Kasumi-1 (cell line): ENCODE measurements around the gene UBA52.
"Not testable (repeated sequence)": the region's sequence is repeated elsewhere in the genome, so short reads cannot be mapped to it uniquely, and the experiment has no call there.

ENCODE experiments used
- DNase-seq, 2 experiments: peaks; one replicate each; lab custom pipeline; 2025; lab: John Stamatoyannopoulos, UW

UBA52 gene

DNA sequence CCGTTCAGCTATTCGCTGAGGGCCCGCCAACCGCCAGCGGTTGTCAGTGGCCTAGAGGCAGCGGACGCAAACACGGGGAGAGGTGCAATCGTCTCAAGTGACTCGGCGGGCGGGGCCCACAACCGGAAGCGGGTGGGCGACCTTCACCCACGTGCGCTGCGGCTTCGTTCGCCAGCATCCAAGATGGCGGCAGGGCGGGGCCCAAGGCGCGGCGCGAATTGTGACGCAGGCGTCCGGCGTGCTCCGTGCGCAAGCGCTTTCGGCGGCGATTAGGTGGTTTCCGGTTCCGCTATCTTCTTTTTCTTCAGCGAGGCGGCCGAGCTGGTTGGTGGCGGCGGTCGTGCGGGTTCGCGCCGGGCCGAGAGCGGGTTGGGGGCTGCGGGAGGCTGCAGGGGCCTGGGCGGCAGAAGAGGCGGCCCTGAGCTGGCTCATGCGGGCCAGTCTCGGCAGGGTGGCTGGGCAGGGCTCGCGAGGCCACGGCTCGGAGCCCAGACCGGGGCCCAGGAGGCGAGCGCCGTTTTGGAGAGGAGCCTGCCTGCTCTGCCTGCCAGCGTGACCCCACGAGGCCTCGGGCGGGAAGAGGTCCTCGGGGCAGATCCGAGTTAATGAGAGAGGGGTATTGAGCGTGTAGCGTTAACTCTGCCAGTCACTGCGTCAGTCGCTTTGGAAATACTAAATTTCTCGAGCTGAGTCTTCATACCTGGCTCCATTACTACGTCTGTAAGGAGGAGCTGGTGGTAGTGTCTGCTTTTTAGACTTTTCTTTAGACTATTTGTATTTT is at the start of gene UBA52:
TSS of gene UBA52 (plus strand) at position 294 of the 781 bp plus-strand sequence. CDS start 1,444 bp downstream, outside the sequence.
- peak; percentile 95 to 97 for DNase-seq

- DNase-seq, result peak; percentile 99
These were observed 49.4 kb upstream of the UBA52 start for GRCh38 chr19:18522124-18522861.

DNA sequence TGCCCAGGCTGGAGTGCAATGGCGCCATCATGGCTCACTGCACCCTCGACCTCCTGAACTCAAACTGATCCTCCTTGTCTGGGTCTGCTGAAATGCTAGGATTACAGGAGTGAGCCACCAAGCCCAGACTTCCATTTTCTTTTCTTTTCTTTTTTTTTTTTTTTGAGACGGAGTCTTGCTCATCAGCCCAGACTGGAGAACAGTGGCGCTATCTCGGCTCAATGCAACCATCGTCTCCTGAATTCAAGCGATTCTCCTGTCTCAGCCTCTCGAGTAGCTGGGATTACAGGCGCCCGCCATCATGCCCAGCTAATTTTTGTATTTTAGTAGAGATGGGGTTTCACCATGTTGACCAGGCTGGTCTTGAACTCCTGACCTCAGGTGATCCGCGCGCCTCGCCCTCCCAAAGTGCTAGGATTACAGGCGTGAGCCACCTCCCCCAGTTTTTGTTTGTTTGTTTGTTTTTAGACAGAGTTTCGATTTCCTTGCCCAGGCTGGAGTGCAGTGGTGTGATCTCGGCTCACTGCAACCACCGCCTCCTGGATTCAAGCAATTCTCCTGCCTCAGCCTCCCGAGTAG is 48.7 kb upstream of the UBA52 start:
- not testable (repeated sequence) for DNase-seq

GRCh38 chr19:18523841-18524240 is 47.8 kb upstream of the UBA52 start:
- no peak for DNase-seq

DNA sequence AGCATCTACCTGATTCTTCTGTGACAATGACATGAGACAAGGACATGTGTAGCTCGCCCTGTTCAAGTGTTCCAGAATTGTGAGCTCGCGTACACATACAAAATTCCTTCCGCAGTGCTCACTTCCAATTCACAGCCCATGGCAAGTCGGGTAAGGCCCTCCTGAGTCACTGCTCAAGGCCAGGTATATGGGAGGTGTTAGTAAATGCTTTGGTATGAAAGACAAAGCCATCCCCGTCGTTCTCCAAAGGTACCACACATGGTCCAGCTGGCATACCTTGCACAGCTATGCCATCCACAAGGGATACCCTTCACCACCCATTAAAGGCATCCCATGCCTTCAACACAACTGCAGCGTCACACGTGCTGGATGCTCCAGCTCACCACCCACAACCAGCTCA is 45.3 kb upstream of the UBA52 start:
- no peak for DNase-seq

GRCh38 chr19:18529782-18530181 is 41.9 kb upstream of the UBA52 start:
- DNase-seq, result no peak

GRCh38 chr19:18531485-18531884 is 40.2 kb upstream of the UBA52 start:
- no peak for DNase-seq

DNA sequence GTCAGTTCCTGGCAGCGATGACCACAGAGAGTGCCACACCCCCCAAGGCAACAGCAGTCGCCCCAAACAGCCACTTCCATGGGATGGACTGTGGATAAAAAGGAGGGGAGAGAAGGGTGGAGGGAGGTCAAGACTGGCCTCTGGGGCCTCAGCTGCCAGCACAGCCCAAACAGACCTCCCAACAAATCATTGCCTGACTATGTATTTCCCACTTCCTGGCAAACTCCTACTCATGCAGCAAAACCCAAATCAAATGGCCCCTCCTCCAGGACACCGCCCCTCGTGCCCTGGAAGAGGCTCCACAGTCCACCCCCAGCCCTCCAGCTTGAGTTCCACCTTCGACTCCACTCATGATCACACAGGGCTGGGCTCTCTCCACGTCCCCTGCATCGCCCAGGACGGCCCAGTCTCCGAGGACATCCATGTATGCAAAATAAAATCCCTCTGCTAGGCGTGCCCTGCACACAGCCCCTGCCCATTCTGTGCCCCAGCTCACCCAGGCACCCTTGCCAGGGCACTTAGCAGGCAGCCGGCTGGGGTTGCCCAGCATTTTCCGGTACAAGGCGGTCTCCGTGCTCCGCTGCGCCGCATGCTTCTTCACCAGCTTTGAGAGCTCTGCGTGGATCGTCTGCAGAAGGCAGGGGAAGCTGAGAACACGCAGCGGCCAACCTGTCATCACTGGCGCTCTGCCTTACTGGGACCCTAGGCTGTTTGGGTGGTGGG is 39.3 kb upstream of the UBA52 start:
- DNase-seq, result no peak

DNA sequence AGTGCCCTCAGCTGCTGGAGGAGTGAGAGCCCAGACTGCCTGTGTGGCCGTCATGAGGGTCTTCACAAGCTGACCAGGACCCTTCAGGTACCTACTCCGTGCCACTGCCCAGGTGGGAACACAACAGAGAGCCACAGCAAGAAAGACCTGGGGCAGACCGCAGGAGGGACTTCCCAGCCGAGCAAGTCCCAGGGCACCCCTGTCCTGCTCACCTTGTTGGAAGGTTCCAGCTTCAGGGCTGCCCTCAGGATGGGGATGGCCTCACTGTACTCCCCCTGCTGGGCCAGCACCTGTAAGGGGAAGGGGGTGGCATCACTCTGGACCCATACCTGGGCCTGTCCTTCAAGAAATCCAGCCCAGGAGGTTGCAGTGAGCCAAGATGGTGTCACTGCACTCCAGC is 38.6 kb upstream of the UBA52 start:
- no peak for DNase-seq

- DNase-seq, result no peak
These were observed 35.2 kb upstream of the UBA52 start for GRCh38 chr19:18536475-18536874.

- no peak for DNase-seq
These were observed 34.2 kb upstream of the UBA52 start for GRCh38 chr19:18537431-18537830.

DNA sequence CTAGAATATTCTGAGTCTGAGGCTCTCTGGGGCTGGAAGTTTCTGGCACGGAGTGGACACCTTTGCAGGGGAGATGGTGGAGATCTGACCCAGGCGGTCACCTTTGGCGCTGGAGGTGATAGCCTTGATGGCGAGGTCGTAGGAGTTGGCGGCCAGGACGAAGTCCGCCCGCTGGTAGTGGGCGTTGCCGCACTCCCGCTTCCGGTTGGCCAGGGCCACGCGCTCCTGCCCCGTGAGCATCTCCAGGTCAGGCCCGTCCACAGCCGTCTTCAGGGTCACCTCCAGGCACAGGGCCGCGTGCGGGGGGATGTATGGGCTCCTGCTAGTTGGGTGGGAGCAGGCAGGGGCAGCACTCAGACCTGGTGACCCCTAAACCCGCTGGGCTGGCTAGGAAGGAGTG is 33.5 kb upstream of the UBA52 start:
- no peak for DNase-seq

- no peak for DNase-seq
These were observed 32.3 kb upstream of the UBA52 start for GRCh38 chr19:18539372-18539771.

DNA sequence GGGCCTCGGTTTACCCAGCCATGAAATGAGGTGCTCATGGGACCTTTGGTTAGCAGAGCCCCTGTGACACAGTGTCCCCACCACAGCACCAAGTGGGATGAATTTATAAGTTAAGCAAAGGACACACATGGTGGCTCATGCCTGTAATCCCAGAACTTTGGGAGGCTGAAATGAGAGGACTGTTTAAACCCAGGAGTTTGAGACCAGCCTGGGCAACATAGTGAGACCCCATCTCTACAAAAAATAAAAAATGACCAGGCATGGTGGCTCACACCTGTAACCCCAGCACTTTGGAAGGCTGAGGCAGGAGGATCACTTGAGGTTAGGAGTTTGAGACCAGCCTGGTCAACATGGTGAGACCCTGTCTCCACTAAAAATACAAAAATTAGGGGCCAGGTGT is 31.5 kb upstream of the UBA52 start:
- not testable (repeated sequence) for DNase-seq

DNA sequence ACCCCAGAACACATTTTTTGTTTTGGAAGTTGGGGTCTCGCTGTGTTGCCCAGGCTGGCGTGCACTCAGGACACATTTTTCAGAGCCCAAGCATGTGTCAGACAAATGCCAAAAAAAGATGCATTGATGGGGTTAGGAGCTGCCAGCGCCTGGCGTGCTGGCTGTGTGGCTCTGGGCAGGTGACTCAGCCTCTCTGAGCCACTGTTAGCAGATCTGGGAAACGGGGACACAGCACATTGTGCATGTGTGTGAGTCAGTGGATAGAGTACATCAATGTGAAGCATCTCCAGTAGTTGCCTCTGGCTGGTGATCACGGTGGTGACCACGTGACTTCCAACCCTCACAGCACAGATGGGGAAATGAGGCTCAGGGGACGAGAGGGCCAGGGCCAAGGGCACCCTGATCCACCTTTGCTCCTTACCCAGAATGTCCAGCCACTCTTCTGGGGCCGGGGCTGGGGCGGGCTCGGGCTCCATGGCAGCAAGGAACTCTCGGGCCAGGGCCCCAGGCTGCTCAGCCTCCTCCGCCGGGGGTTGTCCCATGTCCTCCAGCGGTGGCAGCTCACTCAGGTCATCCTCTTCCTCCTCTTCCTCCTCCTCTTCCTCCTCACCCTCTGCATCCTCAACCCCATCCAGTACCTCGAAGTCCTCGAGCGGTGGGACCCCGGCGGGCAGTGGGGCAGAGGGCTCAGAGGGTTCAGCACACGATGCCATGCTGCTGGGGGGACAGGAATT is 30.2 kb upstream of the UBA52 start:
- DNase-seq, result no peak

DNA sequence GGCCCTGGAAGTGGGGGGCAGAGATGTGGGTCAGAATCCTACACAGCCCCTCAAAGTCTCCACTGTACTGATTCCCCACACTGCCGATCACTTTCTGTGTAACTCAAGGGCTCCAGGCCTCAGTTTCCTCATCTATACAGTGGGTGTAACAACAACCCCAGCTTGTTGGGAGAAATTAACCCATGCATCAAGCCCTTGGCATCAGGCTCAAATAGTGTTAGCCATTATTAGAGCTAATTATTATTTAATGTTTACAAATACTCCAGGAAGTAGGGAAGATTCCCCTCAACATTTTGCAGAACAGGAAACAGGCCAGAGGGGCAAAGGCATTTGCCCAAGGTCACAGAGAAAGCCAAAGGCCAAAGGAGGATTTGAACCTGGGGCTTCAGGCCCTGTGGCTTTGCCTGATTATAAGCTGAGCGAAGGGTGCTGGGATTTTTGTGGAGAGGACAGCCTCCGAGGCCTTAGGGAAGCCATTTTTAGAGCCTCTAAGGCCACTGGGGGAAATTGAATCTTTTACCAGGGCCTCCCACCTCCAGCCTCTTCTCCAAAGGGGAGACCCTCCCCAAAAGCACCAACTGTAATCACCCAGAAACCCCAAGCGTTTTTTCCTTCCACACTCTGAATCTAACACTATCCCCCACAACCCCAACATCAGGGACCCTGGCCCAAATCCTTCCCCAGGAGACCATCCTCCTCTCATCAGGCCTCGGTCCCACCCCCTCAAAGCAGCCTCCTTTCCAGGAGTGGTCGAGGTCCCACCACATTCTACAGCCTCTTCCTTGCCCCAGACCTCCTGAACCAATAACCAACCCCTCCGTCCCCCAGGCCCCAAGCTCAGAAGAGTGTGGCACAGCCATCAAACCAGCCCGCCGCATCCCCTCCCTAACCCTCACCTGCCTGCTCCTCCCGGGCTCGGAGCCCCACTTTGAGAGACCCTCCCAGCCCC is 29.4 kb upstream of the UBA52 start:
- no peak for DNase-seq

DNA sequence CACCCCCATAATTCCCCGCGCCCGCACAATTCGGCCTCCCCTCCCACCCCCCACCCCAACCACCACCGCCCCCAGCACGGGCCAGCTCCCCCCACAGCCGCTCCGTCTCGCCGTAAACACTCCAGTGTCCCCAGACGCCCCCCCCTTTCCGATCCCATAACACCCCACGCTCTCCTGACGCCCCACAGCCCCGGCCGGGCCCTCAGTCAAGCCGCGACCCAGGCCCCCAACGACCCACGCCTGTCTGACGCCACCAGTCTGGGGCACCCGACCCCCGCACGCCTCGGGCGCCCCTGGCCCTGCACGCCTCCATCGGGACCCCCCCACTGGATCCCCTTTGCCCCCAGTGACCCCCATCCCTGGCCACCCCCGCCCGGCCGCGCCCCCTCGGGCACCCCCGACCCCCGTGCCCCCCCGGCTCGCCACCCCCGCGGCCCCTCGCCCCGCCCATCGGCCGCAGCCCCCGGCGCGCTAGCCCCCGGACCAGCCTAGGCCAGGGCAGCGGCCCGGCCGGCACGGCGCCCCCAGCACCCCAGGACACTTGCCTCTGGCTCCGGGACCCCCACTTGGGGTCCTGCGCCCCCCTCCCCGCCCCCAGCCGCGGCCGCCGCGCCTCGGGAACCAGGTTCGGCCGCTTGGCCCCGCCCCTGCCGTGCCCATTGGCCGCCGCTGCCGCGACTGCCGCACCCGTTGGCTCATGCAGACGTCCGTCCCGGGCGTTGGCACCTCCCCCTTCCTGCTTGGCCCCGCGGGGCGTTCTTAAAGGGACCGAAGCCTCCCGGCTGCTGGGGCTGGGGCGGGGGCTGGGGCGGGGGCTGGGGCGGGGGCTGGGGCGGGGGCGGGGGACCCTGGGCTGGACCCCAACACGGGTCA is 28.5 kb upstream of the UBA52 start, which contains the start of gene FKBP8:
TSS of gene FKBP8 (minus strand) at position 633 of the 873 bp plus-strand sequence. CDS start 1,603 bp downstream, outside the sequence.
- peak; percentile 79 to 84 for DNase-seq

DNA sequence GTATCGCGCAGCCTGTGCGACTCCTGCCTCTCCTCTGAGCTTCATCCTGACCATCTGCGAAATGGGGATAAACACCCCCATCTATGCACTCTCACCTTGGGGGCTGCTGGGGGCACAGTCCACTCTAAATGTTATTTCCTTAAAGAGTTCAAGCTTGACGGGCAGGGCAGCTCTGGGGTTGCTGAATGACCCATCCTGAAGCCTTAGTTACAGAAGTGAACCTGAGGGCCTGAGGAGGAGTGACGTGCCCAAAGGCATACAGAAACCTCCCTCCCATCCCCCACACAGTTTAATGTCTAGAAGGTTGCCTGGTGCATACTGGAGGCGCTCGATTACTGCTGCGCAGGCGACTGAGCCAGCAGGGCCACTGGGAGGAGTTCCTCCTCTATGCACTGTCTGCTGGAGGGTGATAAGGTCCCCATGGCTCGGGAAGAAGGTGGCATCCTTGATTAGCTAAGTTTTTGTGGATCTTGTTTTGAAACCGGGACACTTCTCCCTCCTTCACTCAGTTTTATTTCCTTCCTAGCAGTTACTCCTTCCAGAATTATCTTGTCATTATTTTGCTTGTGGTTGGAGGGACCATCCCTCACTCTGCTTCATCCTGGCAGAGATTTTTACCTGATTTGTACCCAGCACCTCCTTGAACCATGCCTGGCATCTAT is 27.7 kb upstream of the UBA52 start:
- peak; percentile 92 to 93 for DNase-seq

DNA sequence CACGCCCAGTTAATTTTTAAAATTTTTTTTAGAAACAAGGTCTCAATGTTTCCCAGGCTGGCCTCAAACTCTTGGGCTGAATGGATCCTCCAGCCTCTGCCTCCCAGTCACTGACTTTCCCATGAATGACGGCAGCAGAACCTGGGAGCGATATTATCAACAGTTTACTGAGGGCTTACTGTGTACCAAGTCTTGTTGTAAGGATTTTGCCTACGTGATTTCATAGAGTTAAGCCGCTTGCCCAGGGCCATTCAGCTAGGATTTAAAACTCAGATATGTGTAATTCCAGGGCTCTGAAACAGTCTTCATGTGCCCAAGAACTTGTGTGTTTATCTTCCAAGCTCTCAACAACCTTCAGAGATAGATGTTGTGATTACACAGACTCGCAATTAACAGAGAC is 20.0 kb upstream of the UBA52 start:
- no peak for DNase-seq
